Thyroid gland (tissue), 4 donors: Measurements from ENCODE around the gene HMCN2. TPM values are rescaled to one million over a fixed set of nuclear protein-coding genes. Genes with fewer than 3 reads are reported as not detected.

Experiments
- DNase-seq, 2 donors: peaks; one replicate each; pipeline ENCODE4 v3.0.0-alpha.2; 2019
- H3K27ac ChIP-seq, 3 donors: fragments of 200-600 bp; sonication (generic); 1 replicate in 2 of 3; 2 replicates in 1 of 3; pipeline ENCODE4 v1.5.1; 2016 to 2019; ENCODE audit warnings: mild to moderate bottlenecking in 1 of 3, moderate library complexity in 1 of 3
- H3K27me3 ChIP-seq: fragments of 200-600 bp; sonication (generic); one replicate; pipeline ENCODE4 v1.5.1; 2019
- H3K36me3 ChIP-seq, 2 donors: fragments of 200-600 bp; sonication (generic); one replicate each; pipeline ENCODE4 v1.5.1; 2016 to 2019
- H3K4me1 ChIP-seq, 2 donors: fragments of 200-600 bp; sonication (generic); one replicate each; pipeline ENCODE4 v1.5.1; 2017 to 2019
- H3K4me3 ChIP-seq, 3 donors: fragments of 200-600 bp; sonication (generic); replicated peaks in 1 of 3; 1 replicate in 2 of 3; 2 replicates in 1 of 3; pipeline ENCODE4 v1.5.1; 2016; ENCODE audit warnings: mild to moderate bottlenecking in 1 of 3
- H3K9me3 ChIP-seq: fragments of 200-600 bp; sonication (generic); one replicate; pipeline ENCODE4 v1.5.1; 2017
- CTCF ChIP-seq, 6 experiments: fragments of 200-600 bp in 3 of 6; fragments of 450-650 bp in 3 of 6; sonication (generic) in 3 of 6; IDR thresholded peaks; one replicate each; pipeline ENCODE4 v1.5.1; 2016 to 2019; ENCODE audit warnings: antibody characterized with exemption in 6 of 6, mild to moderate bottlenecking in 2 of 6, inconsistent platforms in 1 of 6, moderate library complexity in 1 of 6
- POLR2A ChIP-seq, 2 donors: fragments of 450-650 bp; IDR thresholded peaks; one replicate each; pipeline ENCODE4 v1.6.1; 2017; ENCODE audit warnings: antibody characterized with exemption in 2 of 2, mild to moderate bottlenecking in 2 of 2, moderate library complexity in 1 of 2
- WGBS, 2 donors: methylation state at CpG; one replicate each; pipeline ENCODE4 v1.1.5; 2017; 5-methylcytosine and 5-hydroxymethylcytosine counted together
- intact Hi-C: fragments of 100-400 bp; cut with DNase I; formaldehyde crosslinking; loops from one replicate; pipeline ENCODE4 v1.15.1; 2023
- total RNA-seq, 4 donors: library from RNA; depleted of rRNA; stranded (reverse); fragments of >200 nt; gene quantifications; one replicate each; pipeline ENCODE4 v1.2.3, GENCODE V29; 2016

Gene HMCN2
- total RNA-seq, 4 donors from 2014 or later: 1.7 to 5.5 (median 3.5) TPM

GRCh38 chr9:130319300-130319699, 53.7 kb downstream of the HMCN2 start:
- WGBS, 2 donors: 62 to 80% methylated on average over 12 to 17 of the region's 19 CpGs
- H3K4me3 ChIP-seq: no peak overlapping the region
- H3K9me3 ChIP-seq: no peaks in the 10 kb centered on the region
- intact Hi-C loops: no loop called here
- no peak overlapping the region for H3K27ac ChIP-seq
- no peaks in the 10 kb centered on the region for H3K27me3 ChIP-seq
- DNase-seq: no peak
- H3K36me3 ChIP-seq: no peaks in the 10 kb centered on the region
- TF ChIP-seq POLR2A (IDR thresholded peaks at IDR 0.05): no peak
- no peak for TF ChIP-seq CTCF (IDR thresholded peaks at IDR 0.05)
- peaks cover 0 to 9% of the 10 kb centered on the region in 2 donors for H3K4me1 ChIP-seq

- no peaks in the 10 kb centered on the region for H3K9me3 ChIP-seq
- H3K4me3 ChIP-seq: no peak overlapping the region
- no peak for DNase-seq
- intact Hi-C loops: no loop called here
- H3K27me3 ChIP-seq: no peaks in the 10 kb centered on the region
- no peaks in the 10 kb centered on the region for H3K36me3 ChIP-seq
- WGBS, 2 donors: 69 to 75% methylated on average over 8 to 10 of the region's 17 CpGs
- H3K27ac ChIP-seq: no peak overlapping the region
- peaks cover 0 to 9% of the 10 kb centered on the region in 2 donors for H3K4me1 ChIP-seq
- TF ChIP-seq POLR2A (IDR thresholded peaks at IDR 0.05): no peak
- TF ChIP-seq CTCF (IDR thresholded peaks at IDR 0.05): no peak
These were observed 54.6 kb downstream of the HMCN2 start for GRCh38 chr9:130319944-130320712.

GRCh38 chr9:130320723-130321481, 55.3 kb downstream of the HMCN2 start:
- H3K27ac ChIP-seq: no peak overlapping the region
- intact Hi-C loops: no loop called here
- H3K27me3 ChIP-seq: no peaks in the 10 kb centered on the region
- TF ChIP-seq CTCF (IDR thresholded peaks at IDR 0.05): peak in 1 of 6 experiments; percentile 21
- TF ChIP-seq POLR2A (IDR thresholded peaks at IDR 0.05): no peak
- H3K9me3 ChIP-seq: no peaks in the 10 kb centered on the region
- H3K36me3 ChIP-seq: no peaks in the 10 kb centered on the region
- peak; percentile 35 to 53 for DNase-seq
- peaks cover 0 to 9% of the 10 kb centered on the region in 2 donors for H3K4me1 ChIP-seq
- H3K4me3 ChIP-seq: no peak overlapping the region
- WGBS, 2 donors: 55 to 58% methylated on average over 21 to 22 of the region's 29 CpGs

- intact Hi-C loops: no loop called here
- H3K27ac ChIP-seq: no peak overlapping the region
- no peak for TF ChIP-seq POLR2A (IDR thresholded peaks at IDR 0.05)
- TF ChIP-seq CTCF (IDR thresholded peaks at IDR 0.05): no peak
- H3K9me3 ChIP-seq: no peaks in the 10 kb centered on the region
- H3K4me3 ChIP-seq: no peak overlapping the region
- H3K4me1 ChIP-seq: peaks cover 0 to 9% of the 10 kb centered on the region in 2 donors
- H3K27me3 ChIP-seq: no peaks in the 10 kb centered on the region
- WGBS, 2 donors: 89 to 92% methylated on average over 13 to 14 of the region's 14 CpGs
- no peak for DNase-seq
- H3K36me3 ChIP-seq: no peaks in the 10 kb centered on the region
These were observed 56.0 kb downstream of the HMCN2 start for GRCh38 chr9:130321539-130321938.
